Measurements from ENCODE around the gene PLCH2. TPM values are rescaled to one million over a fixed set of nuclear protein-coding genes. Genes with fewer than 3 reads are reported as not detected.

PLCH2 gene
- total and polyA plus RNA-seq, 2 of the 13 experiments (the other 11 are each of a cell fraction or from before 2014, with no cell fraction given) = 0.15 to 0.67 TPM

GRCh38 chr1:2498648-2499047 lies 22.6 kb downstream of the PLCH2 start:
- DNase-seq (ENCODE audit: low spot score) = no peak
- ChIA-PET POLR2A (no interaction called here), CTCF (ENCODE audit: low intra/inter-chr PET ratio, low total read pairs) (no interaction called here)
- H3K4me2 ChIP-seq (ENCODE audit: low read depth, low read length) = no peak overlapping the region
- in situ Hi-C loops (cut with HindIII; ENCODE audit: extremely low pct_ligation_motif_present, low pct_unique_long_range_greater_than_20kb) (no loop called here), intact Hi-C loops (cut with micrococcal nuclease; ENCODE audit: unreplicated experiment) (no loop called here)
- no peak for FAIRE-seq
- H3K4me3 ChIP-seq (replicated peaks in 1 of 3; ENCODE audit: insufficient read depth in 1 of 3, low read depth in 2 of 3, low read length in 3 of 3) = no peak overlapping the region
- no peak overlapping the region for H3K27ac ChIP-seq (ENCODE audit: extremely low read length, insufficient read depth, low read length)
- H3K9me3 ChIP-seq (ENCODE audit: low read length) = no peaks in the 10 kb centered on the region
- H3K79me2 ChIP-seq (ENCODE audit: insufficient read depth, low read length) = no peaks in the 10 kb centered on the region
- no TSS peak for BruUV-seq (replicated peaks)
- no peaks in the 10 kb centered on the region for H3K36me3 ChIP-seq (replicated peaks in 1 of 2; ENCODE audit: control insufficient read depth in 1 of 2, insufficient read depth in 2 of 2, low read length in 2 of 2)
- ATAC-seq = no peak
- no peak overlapping the region for H3K9ac ChIP-seq (ENCODE audit: insufficient read depth, low read depth, low read length)
- H4K20me1 ChIP-seq (ENCODE audit: insufficient read depth, low read length) = no peaks in the 10 kb centered on the region
- WGBS (ENCODE audit: low lambda C conversion rate) = 14% methylated on average over 5 of the region's 19 CpGs
- TF ChIP-seq SMAD1 (CRISPR knock-in tag; IDR thresholded peaks at IDR 0.05; ENCODE audit: borderline replicate concordance, low read depth) = no peak
- TF ChIP-seq ZNF24 (IDR thresholded peaks at IDR 0.05) = no peak
- TF ChIP-seq, protein P1, sequence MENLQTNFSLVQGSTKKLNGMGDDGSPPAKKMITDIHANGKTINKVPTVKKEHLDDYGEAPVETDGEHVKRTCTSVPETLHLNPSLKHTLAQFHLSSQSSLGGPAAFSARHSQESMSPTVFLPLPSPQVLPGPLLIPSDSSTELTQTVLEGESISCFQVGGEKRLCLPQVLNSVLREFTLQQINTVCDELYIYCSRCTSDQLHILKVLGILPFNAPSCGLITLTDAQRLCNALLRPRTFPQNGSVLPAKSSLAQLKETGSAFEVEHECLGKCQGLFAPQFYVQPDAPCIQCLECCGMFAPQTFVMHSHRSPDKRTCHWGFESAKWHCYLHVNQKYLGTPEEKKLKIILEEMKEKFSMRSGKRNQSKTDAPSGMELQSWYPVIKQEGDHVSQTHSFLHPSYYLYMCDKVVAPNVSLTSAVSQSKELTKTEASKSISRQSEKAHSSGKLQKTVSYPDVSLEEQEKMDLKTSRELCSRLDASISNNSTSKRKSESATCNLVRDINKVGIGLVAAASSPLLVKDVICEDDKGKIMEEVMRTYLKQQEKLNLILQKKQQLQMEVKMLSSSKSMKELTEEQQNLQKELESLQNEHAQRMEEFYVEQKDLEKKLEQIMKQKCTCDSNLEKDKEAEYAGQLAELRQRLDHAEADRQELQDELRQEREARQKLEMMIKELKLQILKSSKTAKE (CRISPR knock-in tag; IDR thresholded peaks at IDR 0.05; ENCODE audit: borderline replicate concordance) = no peak
- TF ChIP-seq ZNF557 (CRISPR knock-in tag; IDR thresholded peaks at IDR 0.05) = no peak
- TF ChIP-seq TBX3 (IDR thresholded peaks at IDR 0.05; ENCODE audit: borderline replicate concordance) = no peak
- TF ChIP-seq PHF21A (CRISPR knock-in tag; IDR thresholded peaks at IDR 0.05) = no peak
- no peak for TF ChIP-seq ZNF780A (CRISPR knock-in tag; IDR thresholded peaks at IDR 0.05)
- no peak for TF ChIP-seq ZNF547 (CRISPR knock-in tag; IDR thresholded peaks at IDR 0.05)
- TF ChIP-seq HIVEP1 (CRISPR knock-in tag; IDR thresholded peaks at IDR 0.05) = no peak
- no peak for TF ChIP-seq PPARG (CRISPR knock-in tag; conservative IDR thresholded peaks at IDR 0.05)
- TF ChIP-seq SP4 (CRISPR knock-in tag; IDR thresholded peaks at IDR 0.05) = no peak
- TF ChIP-seq, protein P2, sequence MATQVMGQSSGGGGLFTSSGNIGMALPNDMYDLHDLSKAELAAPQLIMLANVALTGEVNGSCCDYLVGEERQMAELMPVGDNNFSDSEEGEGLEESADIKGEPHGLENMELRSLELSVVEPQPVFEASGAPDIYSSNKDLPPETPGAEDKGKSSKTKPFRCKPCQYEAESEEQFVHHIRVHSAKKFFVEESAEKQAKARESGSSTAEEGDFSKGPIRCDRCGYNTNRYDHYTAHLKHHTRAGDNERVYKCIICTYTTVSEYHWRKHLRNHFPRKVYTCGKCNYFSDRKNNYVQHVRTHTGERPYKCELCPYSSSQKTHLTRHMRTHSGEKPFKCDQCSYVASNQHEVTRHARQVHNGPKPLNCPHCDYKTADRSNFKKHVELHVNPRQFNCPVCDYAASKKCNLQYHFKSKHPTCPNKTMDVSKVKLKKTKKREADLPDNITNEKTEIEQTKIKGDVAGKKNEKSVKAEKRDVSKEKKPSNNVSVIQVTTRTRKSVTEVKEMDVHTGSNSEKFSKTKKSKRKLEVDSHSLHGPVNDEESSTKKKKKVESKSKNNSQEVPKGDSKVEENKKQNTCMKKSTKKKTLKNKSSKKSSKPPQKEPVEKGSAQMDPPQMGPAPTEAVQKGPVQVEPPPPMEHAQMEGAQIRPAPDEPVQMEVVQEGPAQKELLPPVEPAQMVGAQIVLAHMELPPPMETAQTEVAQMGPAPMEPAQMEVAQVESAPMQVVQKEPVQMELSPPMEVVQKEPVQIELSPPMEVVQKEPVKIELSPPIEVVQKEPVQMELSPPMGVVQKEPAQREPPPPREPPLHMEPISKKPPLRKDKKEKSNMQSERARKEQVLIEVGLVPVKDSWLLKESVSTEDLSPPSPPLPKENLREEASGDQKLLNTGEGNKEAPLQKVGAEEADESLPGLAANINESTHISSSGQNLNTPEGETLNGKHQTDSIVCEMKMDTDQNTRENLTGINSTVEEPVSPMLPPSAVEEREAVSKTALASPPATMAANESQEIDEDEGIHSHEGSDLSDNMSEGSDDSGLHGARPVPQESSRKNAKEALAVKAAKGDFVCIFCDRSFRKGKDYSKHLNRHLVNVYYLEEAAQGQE (IDR thresholded peaks at IDR 0.05; ENCODE audit: borderline replicate concordance in 1 of 2, low read depth in 1 of 2, low read length in 2 of 2) = no peak
- TF ChIP-seq, protein P3, sequence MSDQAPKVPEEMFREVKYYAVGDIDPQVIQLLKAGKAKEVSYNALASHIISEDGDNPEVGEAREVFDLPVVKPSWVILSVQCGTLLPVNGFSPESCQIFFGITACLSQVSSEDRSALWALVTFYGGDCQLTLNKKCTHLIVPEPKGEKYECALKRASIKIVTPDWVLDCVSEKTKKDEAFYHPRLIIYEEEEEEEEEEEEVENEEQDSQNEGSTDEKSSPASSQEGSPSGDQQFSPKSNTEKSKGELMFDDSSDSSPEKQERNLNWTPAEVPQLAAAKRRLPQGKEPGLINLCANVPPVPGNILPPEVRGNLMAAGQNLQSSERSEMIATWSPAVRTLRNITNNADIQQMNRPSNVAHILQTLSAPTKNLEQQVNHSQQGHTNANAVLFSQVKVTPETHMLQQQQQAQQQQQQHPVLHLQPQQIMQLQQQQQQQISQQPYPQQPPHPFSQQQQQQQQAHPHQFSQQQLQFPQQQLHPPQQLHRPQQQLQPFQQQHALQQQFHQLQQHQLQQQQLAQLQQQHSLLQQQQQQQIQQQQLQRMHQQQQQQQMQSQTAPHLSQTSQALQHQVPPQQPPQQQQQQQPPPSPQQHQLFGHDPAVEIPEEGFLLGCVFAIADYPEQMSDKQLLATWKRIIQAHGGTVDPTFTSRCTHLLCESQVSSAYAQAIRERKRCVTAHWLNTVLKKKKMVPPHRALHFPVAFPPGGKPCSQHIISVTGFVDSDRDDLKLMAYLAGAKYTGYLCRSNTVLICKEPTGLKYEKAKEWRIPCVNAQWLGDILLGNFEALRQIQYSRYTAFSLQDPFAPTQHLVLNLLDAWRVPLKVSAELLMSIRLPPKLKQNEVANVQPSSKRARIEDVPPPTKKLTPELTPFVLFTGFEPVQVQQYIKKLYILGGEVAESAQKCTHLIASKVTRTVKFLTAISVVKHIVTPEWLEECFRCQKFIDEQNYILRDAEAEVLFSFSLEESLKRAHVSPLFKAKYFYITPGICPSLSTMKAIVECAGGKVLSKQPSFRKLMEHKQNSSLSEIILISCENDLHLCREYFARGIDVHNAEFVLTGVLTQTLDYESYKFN (CRISPR knock-in tag; conservative IDR thresholded peaks at IDR 0.05) = no peak
- peaks cover 24 to 64% of the 10 kb centered on the region in 2 experiments for H3K27me3 ChIP-seq (ENCODE audit: control insufficient read depth in 1 of 2, insufficient read depth in 2 of 2, low read length in 2 of 2)
- no peak overlapping the region for H2AFZ ChIP-seq (ENCODE audit: low read length)
- H3K4me1 ChIP-seq (ENCODE audit: insufficient read depth, low read length) = peaks cover 43% of the 10 kb centered on the region

Data from HepG2 (cell line).